WTC11 (cell line): ENCODE measurements around the gene BCKDHA. TPM values are rescaled to one million over a fixed set of nuclear protein-coding genes. Genes with fewer than 3 reads are reported as not detected.

ENCODE experiments used
- ATAC-seq: fragments of 200-7000 bp; cut with Tn5 transposase; 2 replicates; pipeline ENCODE4 v1.10.0; 2021; ENCODE audit warnings: mild to moderate bottlenecking, moderate library complexity
- CTCF ChIA-PET: fragments of 300-600 bp; sonication (Branson Sonifier 250); formaldehyde crosslinking; loops from one replicate; lab custom pipeline; 2021; ENCODE audit warnings: antibody characterized with exemption; lab: Charles Lee
- POLR2A ChIA-PET: fragments of 350-600 bp; sonication (Branson Sonifier 250); formaldehyde crosslinking; loops from one replicate; lab custom pipeline; 2021; ENCODE audit warnings: antibody characterized with exemption; lab: Charles Lee
- DNase-seq: peaks from one replicate; pipeline ENCODE4 v3.0.0; 2021; ENCODE audit warnings: low spot score
- H3K27ac Mint-ChIP-seq: 2 replicates; pipeline ENCODE4 v1.8.0; 2021; ENCODE audit warnings: mixed read lengths
- H3K27me3 Mint-ChIP-seq: 2 replicates; pipeline ENCODE4 v1.8.0; 2021; ENCODE audit warnings: low read depth, mild to moderate bottlenecking, moderate library complexity, mixed read lengths
- H3K36me3 Mint-ChIP-seq: 2 replicates; pipeline ENCODE4 v1.8.0; 2021; ENCODE audit warnings: mixed read lengths
- H3K4me1 Mint-ChIP-seq: 2 replicates; pipeline ENCODE4 v1.8.0; 2022; ENCODE audit warnings: mixed read lengths
- H3K4me3 Mint-ChIP-seq: 2 replicates; pipeline ENCODE4 v1.8.0; 2021; ENCODE audit warnings: mild to moderate bottlenecking, moderate library complexity, mixed read lengths
- H3K9me3 Mint-ChIP-seq: 2 replicates; pipeline ENCODE4 v1.8.0; 2021; ENCODE audit warnings: mixed read lengths
- CREB1 ChIP-seq: sonication (generic); formaldehyde crosslinking; IDR thresholded peaks from 2 replicates; pipeline ENCODE4 v1.8.0; 2023; ENCODE audit warnings: mild to moderate bottlenecking, missing genetic modification reagents
- CREM ChIP-seq: sonication (generic); formaldehyde crosslinking; IDR thresholded peaks from 2 replicates; pipeline ENCODE4 v1.8.1; 2022; ENCODE audit warnings: mild to moderate bottlenecking, missing genetic modification reagents, moderate library complexity
- ELF4 ChIP-seq: sonication (generic); formaldehyde crosslinking; IDR thresholded peaks from 2 replicates; pipeline ENCODE4 v1.8.1; 2022; ENCODE audit warnings: low read depth, mild to moderate bottlenecking, moderate library complexity, missing genetic modification reagents
- FOXJ3 ChIP-seq: sonication (generic); formaldehyde crosslinking; IDR thresholded peaks from 2 replicates; pipeline ENCODE4 v1.9.0; 2021; ENCODE audit warnings: missing genetic modification reagents, mild to moderate bottlenecking, borderline replicate concordance
- FOXK1 ChIP-seq: sonication (generic); formaldehyde crosslinking; IDR thresholded peaks from 2 replicates; pipeline ENCODE4 v1.8.0; 2022; ENCODE audit warnings: mild to moderate bottlenecking, moderate library complexity, missing genetic modification reagents
- GABPB1 ChIP-seq: sonication (generic); formaldehyde crosslinking; IDR thresholded peaks from 2 replicates; pipeline ENCODE4 v1.8.1; 2023; ENCODE audit warnings: mild to moderate bottlenecking, missing genetic modification reagents
- GRHL2 ChIP-seq: fragments of 250-450 bp; sonication (Bioruptor Pico); IDR thresholded peaks from 2 replicates; pipeline ENCODE4 v1.8.0; 2022; ENCODE audit warnings: mild to moderate bottlenecking, moderate library complexity; ENCODE audit not compliant: insufficient replicate concordance, severe bottlenecking
- GTF2I ChIP-seq: fragments of 250-450 bp; sonication (Bioruptor Pico); conservative IDR thresholded peaks from 2 replicates; pipeline ENCODE4 v1.4.0; 2021; ENCODE audit warnings: mild to moderate bottlenecking
- TCF7 ChIP-seq: sonication (generic); formaldehyde crosslinking; IDR thresholded peaks from 2 replicates; pipeline ENCODE4 v1.8.0; 2022; ENCODE audit warnings: mild to moderate bottlenecking, low read depth, missing genetic modification reagents, moderate library complexity
- TEAD1 ChIP-seq: sonication (generic); formaldehyde crosslinking; IDR thresholded peaks from 2 replicates; pipeline ENCODE4 v1.8.0; 2022; ENCODE audit warnings: mild to moderate bottlenecking, missing genetic modification reagents
- TEAD4 ChIP-seq: sonication (generic); formaldehyde crosslinking; IDR thresholded peaks from 2 replicates; pipeline ENCODE4 v1.8.0; 2022; ENCODE audit warnings: mild to moderate bottlenecking, missing genetic modification reagents
- ZNF416 ChIP-seq: fragments of 250-450 bp; sonication (Bioruptor Pico); IDR thresholded peaks from 2 replicates; pipeline ENCODE4 v1.9.0; 2021; ENCODE audit warnings: mild to moderate bottlenecking, inconsistent platforms
- ZNF423 ChIP-seq: fragments of 250-450 bp; sonication (Bioruptor Pico); IDR thresholded peaks from 2 replicates; pipeline ENCODE4 v2.1.2; 2022; ENCODE audit warnings: mild to moderate bottlenecking, moderate library complexity
- ZNF671 ChIP-seq: fragments of 250-450 bp; sonication (Bioruptor Pico); IDR thresholded peaks from 2 replicates; pipeline ENCODE4 v1.8.0; 2021; ENCODE audit warnings: mild to moderate bottlenecking
- total RNA-seq: library from RNA; stranded (reverse); gene quantifications from 3 replicates; pipeline ENCODE4 v1.2.3, GENCODE V29; 2021
- TF ChIP-seq, protein P1 (sequence below): sonication (generic); formaldehyde crosslinking; IDR thresholded peaks from 2 replicates; pipeline ENCODE4 v1.8.1; 2023; ENCODE audit warnings: mild to moderate bottlenecking, missing genetic modification reagents
- TF ChIP-seq, protein P2 (sequence below): sonication (generic); formaldehyde crosslinking; IDR thresholded peaks from 2 replicates; pipeline ENCODE4 v1.8.1; 2023; ENCODE audit warnings: mild to moderate bottlenecking, missing genetic modification reagents, moderate library complexity
- TF ChIP-seq, protein P3 (sequence below): sonication (generic); formaldehyde crosslinking; IDR thresholded peaks from 2 replicates; pipeline ENCODE4 v1.8.1; 2022; ENCODE audit warnings: mild to moderate bottlenecking, missing genetic modification reagents, moderate library complexity, borderline replicate concordance
- TF ChIP-seq, protein P4 (sequence below): sonication (generic); formaldehyde crosslinking; IDR thresholded peaks from 2 replicates; pipeline ENCODE4 v1.8.0; 2023; ENCODE audit warnings: mild to moderate bottlenecking, missing genetic modification reagents
- TF ChIP-seq, protein P5 (sequence below): fragments of 250-450 bp; sonication (Bioruptor Pico); conservative IDR thresholded peaks from 2 replicates; pipeline ENCODE4 v1.9.0; 2021; ENCODE audit warnings: mild to moderate bottlenecking
- TF ChIP-seq, protein P6 (sequence below): fragments of 250-450 bp; sonication (Bioruptor Pico); IDR thresholded peaks from 2 replicates; pipeline ENCODE4 v1.9.0; 2021; ENCODE audit warnings: mild to moderate bottlenecking

The BCKDHA gene
- total RNA-seq, 1 experiment from 2014 or later: 18.8 TPM

DNA sequence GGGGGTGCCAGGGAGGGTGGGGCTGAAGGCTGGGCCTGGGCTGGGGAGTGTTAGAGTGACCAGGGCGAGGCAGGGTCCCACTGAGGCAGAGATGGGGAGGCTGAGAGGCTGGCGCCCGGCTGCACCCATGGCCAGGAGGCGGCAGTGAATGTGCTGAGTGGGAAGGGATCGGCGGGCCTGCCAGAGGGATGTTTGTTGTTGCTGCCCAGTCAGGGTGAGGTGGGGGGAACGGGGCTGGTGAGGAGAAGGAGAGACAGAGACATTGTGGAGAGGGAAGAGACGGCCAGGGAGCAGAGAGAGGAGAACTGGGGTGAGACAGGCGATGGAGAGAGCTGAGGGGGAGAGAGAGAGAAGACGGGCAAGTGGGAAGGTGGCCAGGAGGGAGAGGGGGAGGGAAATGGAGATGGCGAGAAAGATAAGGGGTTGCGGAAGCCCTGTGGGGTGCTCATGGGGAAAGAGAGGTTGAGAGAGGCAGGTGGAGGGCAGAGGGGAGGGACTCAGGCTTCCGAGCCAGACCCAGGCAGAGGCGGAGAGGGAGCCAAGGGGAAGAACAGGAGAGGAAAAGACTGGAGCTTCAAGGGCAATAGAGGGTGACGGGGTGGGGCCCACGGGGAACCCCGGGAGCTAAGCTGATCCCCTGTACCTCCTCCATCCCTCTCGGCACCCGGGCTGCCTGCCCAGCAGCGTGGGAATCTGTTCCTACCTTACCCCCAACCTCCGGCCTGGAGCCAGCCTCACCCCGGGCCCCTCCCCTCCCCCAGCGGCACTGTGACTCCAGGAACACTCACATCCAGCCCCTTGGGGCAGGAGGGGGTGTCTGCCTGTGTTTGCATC is 30.2 kb downstream of the BCKDHA start:
- H3K27ac Mint-ChIP-seq: peak overlapping the region; percentile 18; the same call in 1 of the 2 replicates
- TF ChIP-seq FOXJ3 (CRISPR knock-in tag) (no peak), ELF4 (CRISPR knock-in tag) (no peak), CREB1 (CRISPR knock-in tag) (no peak), TEAD1 (CRISPR knock-in tag) (no peak), ZNF416 (CRISPR knock-in tag) (no peak), GRHL2 (CRISPR knock-in tag) (no peak), GTF2I (CRISPR knock-in tag) (no peak), ZNF423 (CRISPR knock-in tag) (no peak), CREM (CRISPR knock-in tag) (no peak), GABPB1 (no peak), ZNF671 (CRISPR knock-in tag) (no peak), FOXK1 (CRISPR knock-in tag) (no peak), TCF7 (no peak), TEAD4 (CRISPR knock-in tag) (no peak)
- TF ChIP-seq, protein P1, sequence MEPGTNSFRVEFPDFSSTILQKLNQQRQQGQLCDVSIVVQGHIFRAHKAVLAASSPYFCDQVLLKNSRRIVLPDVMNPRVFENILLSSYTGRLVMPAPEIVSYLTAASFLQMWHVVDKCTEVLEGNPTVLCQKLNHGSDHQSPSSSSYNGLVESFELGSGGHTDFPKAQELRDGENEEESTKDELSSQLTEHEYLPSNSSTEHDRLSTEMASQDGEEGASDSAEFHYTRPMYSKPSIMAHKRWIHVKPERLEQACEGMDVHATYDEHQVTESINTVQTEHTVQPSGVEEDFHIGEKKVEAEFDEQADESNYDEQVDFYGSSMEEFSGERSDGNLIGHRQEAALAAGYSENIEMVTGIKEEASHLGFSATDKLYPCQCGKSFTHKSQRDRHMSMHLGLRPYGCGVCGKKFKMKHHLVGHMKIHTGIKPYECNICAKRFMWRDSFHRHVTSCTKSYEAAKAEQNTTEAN (CRISPR knock-in tag): no peak
- TF ChIP-seq, protein P2, sequence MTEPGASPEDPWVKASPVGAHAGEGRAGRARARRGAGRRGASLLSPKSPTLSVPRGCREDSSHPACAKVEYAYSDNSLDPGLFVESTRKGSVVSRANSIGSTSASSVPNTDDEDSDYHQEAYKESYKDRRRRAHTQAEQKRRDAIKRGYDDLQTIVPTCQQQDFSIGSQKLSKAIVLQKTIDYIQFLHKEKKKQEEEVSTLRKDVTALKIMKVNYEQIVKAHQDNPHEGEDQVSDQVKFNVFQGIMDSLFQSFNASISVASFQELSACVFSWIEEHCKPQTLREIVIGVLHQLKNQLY: no peak
- TF ChIP-seq, protein P3, sequence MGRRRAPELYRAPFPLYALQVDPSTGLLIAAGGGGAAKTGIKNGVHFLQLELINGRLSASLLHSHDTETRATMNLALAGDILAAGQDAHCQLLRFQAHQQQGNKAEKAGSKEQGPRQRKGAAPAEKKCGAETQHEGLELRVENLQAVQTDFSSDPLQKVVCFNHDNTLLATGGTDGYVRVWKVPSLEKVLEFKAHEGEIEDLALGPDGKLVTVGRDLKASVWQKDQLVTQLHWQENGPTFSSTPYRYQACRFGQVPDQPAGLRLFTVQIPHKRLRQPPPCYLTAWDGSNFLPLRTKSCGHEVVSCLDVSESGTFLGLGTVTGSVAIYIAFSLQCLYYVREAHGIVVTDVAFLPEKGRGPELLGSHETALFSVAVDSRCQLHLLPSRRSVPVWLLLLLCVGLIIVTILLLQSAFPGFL (CRISPR knock-in tag): no peak
- TF ChIP-seq, protein P4, sequence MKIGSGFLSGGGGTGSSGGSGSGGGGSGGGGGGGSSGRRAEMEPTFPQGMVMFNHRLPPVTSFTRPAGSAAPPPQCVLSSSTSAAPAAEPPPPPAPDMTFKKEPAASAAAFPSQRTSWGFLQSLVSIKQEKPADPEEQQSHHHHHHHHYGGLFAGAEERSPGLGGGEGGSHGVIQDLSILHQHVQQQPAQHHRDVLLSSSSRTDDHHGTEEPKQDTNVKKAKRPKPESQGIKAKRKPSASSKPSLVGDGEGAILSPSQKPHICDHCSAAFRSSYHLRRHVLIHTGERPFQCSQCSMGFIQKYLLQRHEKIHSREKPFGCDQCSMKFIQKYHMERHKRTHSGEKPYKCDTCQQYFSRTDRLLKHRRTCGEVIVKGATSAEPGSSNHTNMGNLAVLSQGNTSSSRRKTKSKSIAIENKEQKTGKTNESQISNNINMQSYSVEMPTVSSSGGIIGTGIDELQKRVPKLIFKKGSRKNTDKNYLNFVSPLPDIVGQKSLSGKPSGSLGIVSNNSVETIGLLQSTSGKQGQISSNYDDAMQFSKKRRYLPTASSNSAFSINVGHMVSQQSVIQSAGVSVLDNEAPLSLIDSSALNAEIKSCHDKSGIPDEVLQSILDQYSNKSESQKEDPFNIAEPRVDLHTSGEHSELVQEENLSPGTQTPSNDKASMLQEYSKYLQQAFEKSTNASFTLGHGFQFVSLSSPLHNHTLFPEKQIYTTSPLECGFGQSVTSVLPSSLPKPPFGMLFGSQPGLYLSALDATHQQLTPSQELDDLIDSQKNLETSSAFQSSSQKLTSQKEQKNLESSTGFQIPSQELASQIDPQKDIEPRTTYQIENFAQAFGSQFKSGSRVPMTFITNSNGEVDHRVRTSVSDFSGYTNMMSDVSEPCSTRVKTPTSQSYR (CRISPR knock-in tag): no peak
- TF ChIP-seq, protein P5, sequence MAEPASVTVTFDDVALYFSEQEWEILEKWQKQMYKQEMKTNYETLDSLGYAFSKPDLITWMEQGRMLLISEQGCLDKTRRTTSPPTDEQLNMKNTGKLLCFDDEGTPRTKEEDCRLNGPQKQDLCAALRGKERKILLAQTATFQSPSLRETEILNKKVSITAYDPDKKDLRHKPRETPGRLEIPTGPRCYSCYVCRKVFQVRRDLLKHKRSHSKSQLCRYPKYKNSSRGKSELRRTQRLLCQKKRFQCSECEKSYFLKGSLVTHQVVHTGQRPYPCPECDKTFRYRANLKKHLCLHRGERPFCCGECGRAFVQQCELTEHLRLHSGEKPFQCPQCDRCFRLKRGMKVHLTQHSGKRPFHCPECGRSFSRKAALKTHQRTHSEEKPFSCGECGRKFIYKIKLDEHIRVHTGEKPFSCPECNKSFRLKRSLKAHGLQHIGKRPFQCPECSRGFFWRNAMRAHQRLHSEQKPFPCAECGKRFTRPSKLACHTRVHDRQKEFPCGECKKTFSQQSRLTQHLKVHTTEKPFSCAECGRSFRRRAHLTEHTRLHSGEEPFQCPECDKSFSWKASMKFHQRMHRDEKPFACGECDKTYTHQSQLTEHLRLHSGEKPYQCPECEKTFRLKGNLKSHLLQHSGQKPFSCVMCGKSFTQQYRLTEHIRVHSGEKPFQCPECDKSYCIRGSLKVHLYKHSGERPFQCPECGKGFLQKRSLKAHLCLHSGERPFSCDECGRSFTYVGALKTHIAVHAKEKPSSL: no peak
- TF ChIP-seq, protein P6, sequence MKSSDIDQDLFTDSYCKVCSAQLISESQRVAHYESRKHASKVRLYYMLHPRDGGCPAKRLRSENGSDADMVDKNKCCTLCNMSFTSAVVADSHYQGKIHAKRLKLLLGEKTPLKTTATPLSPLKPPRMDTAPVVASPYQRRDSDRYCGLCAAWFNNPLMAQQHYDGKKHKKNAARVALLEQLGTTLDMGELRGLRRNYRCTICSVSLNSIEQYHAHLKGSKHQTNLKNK (CRISPR knock-in tag): no peak
- H3K4me3 Mint-ChIP-seq: peak overlapping the region; percentile 84
- DNase-seq (peak; percentile 39), ATAC-seq (peak; percentile 33)
- POLR2A ChIA-PET: interaction anchor here (0.5 to 4.2 kb wide), 4 partner anchors 12 to 91 kb away, joined by 5 to 31 read pairs (median 6); partner anchors contain the start of genes DMAC2 and TMEM91
- H3K9me3 Mint-ChIP-seq: no peaks in the 10 kb centered on the region
- no peaks in the 10 kb centered on the region; the same call in 1 of the 2 replicates for H3K27me3 Mint-ChIP-seq
- peaks cover 12% of the 10 kb centered on the region for H3K36me3 Mint-ChIP-seq
- CTCF ChIA-PET: interaction anchor here (0.6 to 3.9 kb wide), 14 partner anchors 11 to 220 kb away, joined by 3 to 40 read pairs (median 6); partner anchors contain the start of genes B9D2 and DMAC2
- peaks cover 21% of the 10 kb centered on the region for H3K4me1 Mint-ChIP-seq
